Tibial nerve (tissue), 4 donors: ENCODE results near the gene KCTD7. TPM values are rescaled to one million over a fixed set of nuclear protein-coding genes. Genes with fewer than 3 reads are reported as not detected.
"Not testable (repeated sequence)": the region's sequence is repeated elsewhere in the genome, so short reads cannot be mapped to it uniquely, and the experiment has no call there.

Source experiments
- DNase-seq, 2 donors: peaks; one replicate each; pipeline ENCODE4 v3.0.0-alpha.2; 2019; ENCODE audit warnings: low spot score in 2 of 2
- H3K27ac ChIP-seq, 4 donors: fragments of 200-600 bp; sonication (generic) in 3 of 4; one replicate each; pipeline ENCODE4 v1.5.1; 2017 to 2019; ENCODE audit warnings: mild to moderate bottlenecking in 1 of 4
- H3K27me3 ChIP-seq, 2 donors: fragments of 200-600 bp; sonication (generic) in 1 of 2; one replicate each; pipeline versions ENCODE4 v1.5.1 to v1.6.0; 2017 to 2019
- H3K36me3 ChIP-seq, 3 donors: fragments of 200-600 bp; sonication (generic); one replicate each; pipeline ENCODE4 v1.5.1; 2018 to 2019
- H3K4me1 ChIP-seq, 4 donors: fragments of 200-600 bp; sonication (generic) in 3 of 4; one replicate each; pipeline ENCODE4 v1.5.1; 2017 to 2019
- H3K4me3 ChIP-seq, 4 donors: fragments of 200-600 bp; sonication (generic) in 3 of 4; one replicate each; pipeline ENCODE4 v1.5.1; 2017 to 2019; ENCODE audit warnings: mild to moderate bottlenecking in 1 of 4, moderate library complexity in 1 of 4
- H3K9me3 ChIP-seq, 4 donors: fragments of 200-600 bp; sonication (generic) in 3 of 4; one replicate each; pipeline ENCODE4 v1.5.1; 2017 to 2019
- EP300 ChIP-seq, 2 donors: sonication (generic); formaldehyde crosslinking; IDR thresholded peaks; one replicate each; pipeline ENCODE4 v1.6.1; 2017; ENCODE audit warnings: antibody characterized with exemption in 2 of 2, mild to moderate bottlenecking in 1 of 2
- POLR2A ChIP-seq, 2 donors: fragments of 450-650 bp; IDR thresholded peaks; one replicate each; pipeline ENCODE4 v1.6.1; 2017; ENCODE audit warnings: antibody characterized with exemption in 2 of 2, mild to moderate bottlenecking in 2 of 2, moderate library complexity in 2 of 2
- WGBS, 2 donors: methylation state at CpG; one replicate each; pipeline ENCODE4 v1.1.5; 2018; 5-methylcytosine and 5-hydroxymethylcytosine counted together
- total RNA-seq, 4 donors: library from RNA; depleted of rRNA; stranded (reverse); fragments of >200 nt; gene quantifications; one replicate each; pipeline ENCODE4 v1.1.0, GENCODE V29; 2016
- TF ChIP-seq, protein P1 (sequence below), 5 experiments: fragments of 200-600 bp in 3 of 5; fragments of 450-650 bp in 2 of 5; sonication (generic) in 3 of 5; IDR thresholded peaks; one replicate each; pipeline ENCODE4 v1.5.1; 2016 to 2019; ENCODE audit warnings: antibody characterized with exemption in 5 of 5, mild to moderate bottlenecking in 3 of 5, moderate library complexity in 2 of 5

The KCTD7 gene
- total RNA-seq, 4 donors from 2014 or later: 15.9 to 28.8 (median 22.1) TPM

DNA sequence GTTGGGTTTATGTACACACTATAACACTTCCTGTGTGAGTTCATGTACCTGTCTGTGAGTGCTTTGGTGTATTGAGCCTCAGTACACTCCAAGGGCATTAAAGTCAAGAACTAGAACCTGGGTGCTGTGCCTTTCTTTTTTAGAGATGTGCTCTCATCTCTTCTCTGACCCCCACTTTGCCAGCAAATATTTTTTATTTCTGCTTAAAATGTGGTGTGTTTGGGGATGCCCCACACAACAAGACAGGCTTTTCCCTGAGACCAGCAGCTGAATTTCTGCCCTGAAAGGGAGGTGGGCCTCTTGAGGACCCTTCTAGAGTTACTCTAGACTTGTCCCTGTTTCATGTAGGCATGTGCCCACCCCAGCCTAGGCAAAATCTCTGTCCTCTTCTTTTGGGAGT lies 14.3 kb downstream of the KCTD7 start:
- no peak overlapping the region for H3K4me3 ChIP-seq
- no peak for DNase-seq
- no peak for TF ChIP-seq POLR2A (IDR thresholded peaks at IDR 0.05)
- no peak for TF ChIP-seq EP300 (IDR thresholded peaks at IDR 0.05)
- TF ChIP-seq, protein P1, sequence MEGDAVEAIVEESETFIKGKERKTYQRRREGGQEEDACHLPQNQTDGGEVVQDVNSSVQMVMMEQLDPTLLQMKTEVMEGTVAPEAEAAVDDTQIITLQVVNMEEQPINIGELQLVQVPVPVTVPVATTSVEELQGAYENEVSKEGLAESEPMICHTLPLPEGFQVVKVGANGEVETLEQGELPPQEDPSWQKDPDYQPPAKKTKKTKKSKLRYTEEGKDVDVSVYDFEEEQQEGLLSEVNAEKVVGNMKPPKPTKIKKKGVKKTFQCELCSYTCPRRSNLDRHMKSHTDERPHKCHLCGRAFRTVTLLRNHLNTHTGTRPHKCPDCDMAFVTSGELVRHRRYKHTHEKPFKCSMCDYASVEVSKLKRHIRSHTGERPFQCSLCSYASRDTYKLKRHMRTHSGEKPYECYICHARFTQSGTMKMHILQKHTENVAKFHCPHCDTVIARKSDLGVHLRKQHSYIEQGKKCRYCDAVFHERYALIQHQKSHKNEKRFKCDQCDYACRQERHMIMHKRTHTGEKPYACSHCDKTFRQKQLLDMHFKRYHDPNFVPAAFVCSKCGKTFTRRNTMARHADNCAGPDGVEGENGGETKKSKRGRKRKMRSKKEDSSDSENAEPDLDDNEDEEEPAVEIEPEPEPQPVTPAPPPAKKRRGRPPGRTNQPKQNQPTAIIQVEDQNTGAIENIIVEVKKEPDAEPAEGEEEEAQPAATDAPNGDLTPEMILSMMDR (IDR thresholded peaks at IDR 0.05): no peak
- no peaks in the 10 kb centered on the region for H3K9me3 ChIP-seq
- H3K4me1 ChIP-seq: peaks cover 0 to 14% (median 0%) of the 10 kb centered on the region in 4 donors
- H3K27ac ChIP-seq: peak overlapping the region in 1 of 4 donors; percentile 42
- peaks cover 2 to 90% (median 13%) of the 10 kb centered on the region in 3 donors for H3K36me3 ChIP-seq
- H3K27me3 ChIP-seq: no peaks in the 10 kb centered on the region

DNA sequence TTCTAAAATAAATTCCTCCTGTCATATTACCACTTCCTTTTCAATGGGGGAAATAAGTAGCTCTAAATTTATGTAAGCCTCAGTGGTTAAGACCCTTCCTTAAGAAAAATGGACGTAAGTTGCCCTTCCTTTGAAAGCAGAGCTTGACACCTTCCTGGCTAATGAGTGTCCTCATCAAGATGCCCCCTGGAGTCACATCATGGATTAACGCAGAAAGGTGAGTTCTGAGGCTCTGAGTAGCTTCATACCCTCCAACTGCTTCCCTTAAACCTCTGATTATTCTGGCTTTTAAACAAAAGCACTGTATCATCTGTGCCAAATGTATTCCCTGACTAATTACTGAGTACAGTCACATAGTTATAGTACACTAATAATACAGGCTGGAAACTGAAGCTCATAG lies 14.7 kb downstream of the KCTD7 start:
- Histone ChIP-seq H3K9me3 (no peaks in the 10 kb centered on the region), H3K4me3 (no peak overlapping the region), H3K27ac (no peak overlapping the region), H3K27me3 (no peaks in the 10 kb centered on the region), H3K36me3 (peaks cover 2 to 85% (median 8%) of the 10 kb centered on the region in 3 donors), H3K4me1 (peaks cover 0 to 14% (median 0%) of the 10 kb centered on the region in 4 donors)
- WGBS, 2 donors: 73 to 81% methylated on average over 2 of the region's 2 CpGs
- no peak for DNase-seq
- TF ChIP-seq POLR2A (IDR thresholded peaks at IDR 0.05): no peak
- TF ChIP-seq EP300 (IDR thresholded peaks at IDR 0.05): no peak
- TF ChIP-seq, protein P1 (IDR thresholded peaks at IDR 0.05): no peak

DNA sequence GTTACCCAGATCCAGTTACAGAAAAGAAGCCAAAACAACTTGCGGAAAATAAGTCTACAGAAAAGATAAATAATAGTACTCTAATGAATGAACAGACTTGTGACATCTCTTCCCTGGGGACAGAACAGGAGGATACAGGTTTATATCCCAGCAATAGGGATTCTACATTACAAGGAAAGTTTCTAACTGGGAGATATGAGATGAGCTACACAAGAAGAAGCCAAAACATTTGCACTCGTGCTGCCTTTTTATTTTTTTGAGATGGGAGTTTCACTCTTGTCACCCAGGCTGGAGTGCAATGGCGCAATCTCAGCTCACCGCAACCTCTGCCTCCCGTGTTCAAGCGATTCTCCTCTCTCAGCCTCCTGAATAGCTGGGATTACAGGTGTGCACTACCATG lies 22.3 kb downstream of the KCTD7 start:
- Histone ChIP-seq H3K36me3 (peaks cover 0 to 12% (median 0%) of the 10 kb centered on the region in 3 donors), H3K4me1 (peaks cover 0 to 15% (median 12%) of the 10 kb centered on the region in 4 donors)
- not testable (repeated sequence) for H3K27ac ChIP-seq, DNase-seq, H3K4me3 ChIP-seq, H3K27me3 ChIP-seq, H3K9me3 ChIP-seq
- 77 to 90% methylated on average over 6 of the region's 6 CpGs for WGBS, 2 donors

DNA sequence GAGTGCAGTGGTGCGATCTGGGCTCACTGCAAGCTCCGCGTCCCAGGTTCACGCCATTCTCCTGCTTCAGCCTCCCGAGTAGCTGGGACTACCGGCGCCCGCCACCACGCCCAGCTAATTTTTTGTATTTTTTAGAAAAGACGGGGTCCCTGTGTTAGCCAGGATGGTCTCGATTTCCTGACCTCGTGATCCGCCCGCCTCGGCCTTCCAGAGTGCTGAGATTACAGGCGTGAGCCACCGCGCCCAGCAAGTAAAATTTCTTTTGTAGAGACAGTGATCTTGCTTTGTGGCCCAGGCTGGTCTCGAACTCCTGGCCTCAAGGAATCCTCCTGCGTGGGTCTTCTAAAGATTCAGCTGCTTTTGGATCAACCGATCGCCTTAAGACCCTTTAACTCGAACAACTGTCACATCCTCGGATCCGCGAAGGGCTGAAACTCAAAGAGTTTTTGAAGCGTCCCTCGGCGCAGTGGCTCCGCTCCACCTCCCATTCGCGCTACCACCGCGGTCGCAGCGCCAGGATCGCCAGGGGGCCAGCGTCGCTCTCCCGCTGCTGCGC lies 25.1 kb downstream of the KCTD7 start:
- peak overlapping the region; percentile 69 to 96 (median 91) for H3K4me3 ChIP-seq
- H3K4me1 ChIP-seq: peaks cover 0 to 26% (median 13%) of the 10 kb centered on the region in 4 donors
- WGBS, 2 donors: 8 to 12% methylated on average over 36 to 41 of the region's 41 CpGs
- not testable (repeated sequence) for H3K27me3 ChIP-seq, H3K9me3 ChIP-seq, H3K36me3 ChIP-seq, DNase-seq
- peak overlapping the region; percentile 93 to 98 (median 97) for H3K27ac ChIP-seq
- TF ChIP-seq, protein P1 (IDR thresholded peaks at IDR 0.05): peak in 2 of 5 experiments; percentile 15 to 17

DNA sequence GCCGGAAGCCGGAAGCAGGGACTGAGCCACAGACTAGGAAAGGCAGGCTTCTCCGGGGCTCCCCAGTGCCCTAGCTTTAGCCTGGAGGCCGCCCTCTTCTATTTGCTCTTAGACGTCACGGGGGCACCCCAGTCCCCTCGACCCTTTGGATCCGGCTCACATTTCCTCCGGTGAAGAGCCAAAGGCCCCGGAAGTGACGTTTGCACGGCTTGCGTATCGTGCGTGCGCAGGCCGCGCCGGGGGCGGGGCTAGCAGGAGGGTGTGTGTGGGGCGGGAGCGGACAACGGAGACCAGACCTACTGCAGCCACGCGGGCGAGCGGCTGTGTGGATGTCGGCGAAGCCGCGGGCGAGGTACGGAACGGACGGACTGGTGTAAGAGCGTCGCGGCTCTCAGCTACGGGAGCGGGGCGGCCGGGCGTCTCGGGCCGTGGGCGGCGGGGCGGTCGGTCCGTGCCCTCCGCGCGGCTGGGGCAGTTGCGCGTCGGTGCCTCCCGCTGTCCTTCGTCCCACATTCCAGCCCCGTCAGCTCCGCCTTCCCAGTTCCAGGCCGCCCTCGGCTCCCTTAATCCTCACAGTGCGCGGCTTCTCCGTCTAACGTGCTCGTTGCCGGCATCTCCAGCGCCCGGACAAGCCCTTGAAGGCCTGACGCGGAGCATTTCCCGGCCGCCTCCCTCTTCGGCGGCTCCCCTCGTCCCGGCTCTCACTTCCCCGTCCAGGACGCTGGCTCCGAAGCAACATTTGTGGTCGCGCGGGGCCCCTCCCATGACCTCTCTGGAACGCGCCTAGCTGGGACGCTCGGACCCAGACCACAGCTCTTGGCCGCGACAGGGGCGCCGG lies 25.8 kb downstream of the KCTD7 start:
- TF ChIP-seq EP300 (IDR thresholded peaks at IDR 0.05): peak; percentile 99
- TF ChIP-seq, protein P1 (IDR thresholded peaks at IDR 0.05): peak in 3 of 5 experiments; percentile 20 to 63 (median 38)
- TF ChIP-seq POLR2A (IDR thresholded peaks at IDR 0.05): peak; percentile 94 to 98
- H3K4me3 ChIP-seq: peak overlapping the region; percentile 69 to 96 (median 91)
- peak; percentile 98 to 99 for DNase-seq
- H3K27ac ChIP-seq: peak overlapping the region; percentile 93 to 98 (median 97)
- peaks cover 0 to 26% (median 13%) of the 10 kb centered on the region in 4 donors for H3K4me1 ChIP-seq
- H3K36me3 ChIP-seq: no peaks in the 10 kb centered on the region
- H3K9me3 ChIP-seq: no peaks in the 10 kb centered on the region
- WGBS, 2 donors: 1% methylated on average over 26 to 48 of the region's 92 CpGs
- no peaks in the 10 kb centered on the region for H3K27me3 ChIP-seq

DNA sequence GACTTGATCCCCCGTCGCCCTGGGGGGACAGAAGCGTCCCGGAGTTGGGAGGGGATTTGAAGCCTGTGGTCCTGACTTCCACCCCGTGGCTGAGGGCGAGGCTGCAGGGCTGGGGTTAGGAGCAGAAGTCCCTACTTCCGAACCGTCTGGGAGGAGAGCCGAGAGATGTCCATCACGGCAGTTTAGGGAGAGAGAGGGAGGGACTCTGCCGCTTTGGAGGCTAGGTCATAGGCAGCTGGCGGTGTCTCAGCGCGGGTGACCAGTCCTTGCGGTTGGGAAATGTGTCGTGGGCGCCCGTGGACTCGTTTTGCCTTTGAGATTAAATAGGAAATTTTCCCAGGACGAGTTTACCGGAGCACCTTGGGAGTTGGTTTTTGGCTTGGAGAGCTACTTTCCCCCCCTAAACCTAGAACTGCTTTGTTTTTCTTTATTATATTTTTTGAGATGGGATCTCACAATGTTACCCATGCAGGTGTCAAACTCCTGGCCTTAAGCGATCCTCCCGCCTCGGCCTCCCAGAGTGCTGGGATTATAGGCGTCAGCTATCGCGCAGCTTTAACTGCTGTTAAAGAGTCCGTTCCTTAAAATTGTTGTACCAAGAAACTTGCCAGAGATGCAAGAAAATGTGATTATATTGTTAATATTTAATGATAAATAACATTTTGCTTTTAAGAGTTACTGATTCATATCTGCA lies 26.6 kb downstream of the KCTD7 start:
- Histone ChIP-seq H3K4me3 (peak overlapping the region; percentile 69 to 96 (median 91)), H3K4me1 (peaks cover 0 to 26% (median 13%) of the 10 kb centered on the region in 4 donors), H3K27ac (peak overlapping the region; percentile 93 to 98 (median 97))
- not testable (repeated sequence) for H3K9me3 ChIP-seq, H3K36me3 ChIP-seq, H3K27me3 ChIP-seq
- 7 to 12% methylated on average over 27 to 28 of the region's 28 CpGs for WGBS, 2 donors
- peak in 1 of 2 donors; percentile 40 for DNase-seq

DNA sequence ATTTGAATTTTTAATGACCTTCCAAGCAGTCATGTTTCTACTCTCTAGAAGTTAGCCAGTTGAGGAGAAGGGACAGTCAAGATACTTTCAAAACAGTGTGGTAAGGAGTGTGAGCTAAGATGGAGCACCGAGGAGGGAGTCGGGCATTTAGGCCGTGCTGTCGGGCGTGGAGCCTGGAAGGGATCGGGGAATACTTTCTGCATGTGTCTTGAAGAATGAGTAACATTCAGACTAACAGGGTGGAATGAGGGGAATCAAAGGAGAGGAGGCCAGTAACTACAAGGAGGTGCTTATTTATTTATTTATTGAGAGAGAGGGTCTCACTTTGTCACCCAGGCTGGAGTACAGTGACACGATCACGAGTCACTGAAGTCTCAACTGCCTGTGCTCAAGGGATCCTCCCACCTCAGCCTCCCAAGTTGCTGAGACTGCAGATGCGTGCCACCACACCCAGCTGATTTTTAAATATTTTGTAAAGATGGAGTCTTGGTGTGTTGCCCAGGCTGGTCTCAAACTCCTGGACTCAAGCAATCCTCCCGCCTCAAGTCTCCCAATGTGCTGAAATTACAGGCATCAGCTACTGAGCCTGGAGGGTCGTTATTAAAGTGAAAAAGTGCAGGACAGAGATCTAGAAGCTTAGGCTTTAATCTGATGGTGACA lies 27.3 kb downstream of the KCTD7 start:
- peak overlapping the region in 2 of 4 donors; percentile 97 to 98 for H3K27ac ChIP-seq

More for the DNA sequence above, 27.3 kb downstream of the KCTD7 start:
- not testable (repeated sequence) for H3K36me3 ChIP-seq, DNase-seq, H3K27me3 ChIP-seq, H3K9me3 ChIP-seq
- H3K4me3 ChIP-seq: peak overlapping the region in 2 of 4 donors; percentile 69 to 96
- WGBS, 2 donors: 52 to 62% methylated on average over 11 of the region's 11 CpGs
- H3K4me1 ChIP-seq: peaks cover 0 to 26% (median 13%) of the 10 kb centered on the region in 4 donors
